Measurements from ENCODE around the gene DLGAP1. TPM values are rescaled to one million over a fixed set of nuclear protein-coding genes. Genes with fewer than 3 reads are reported as not detected.

The DLGAP1 gene
- total and polyA plus RNA-seq, 9 donors, result 2.0 to 42.7 (median 3.8) TPM

DNA sequence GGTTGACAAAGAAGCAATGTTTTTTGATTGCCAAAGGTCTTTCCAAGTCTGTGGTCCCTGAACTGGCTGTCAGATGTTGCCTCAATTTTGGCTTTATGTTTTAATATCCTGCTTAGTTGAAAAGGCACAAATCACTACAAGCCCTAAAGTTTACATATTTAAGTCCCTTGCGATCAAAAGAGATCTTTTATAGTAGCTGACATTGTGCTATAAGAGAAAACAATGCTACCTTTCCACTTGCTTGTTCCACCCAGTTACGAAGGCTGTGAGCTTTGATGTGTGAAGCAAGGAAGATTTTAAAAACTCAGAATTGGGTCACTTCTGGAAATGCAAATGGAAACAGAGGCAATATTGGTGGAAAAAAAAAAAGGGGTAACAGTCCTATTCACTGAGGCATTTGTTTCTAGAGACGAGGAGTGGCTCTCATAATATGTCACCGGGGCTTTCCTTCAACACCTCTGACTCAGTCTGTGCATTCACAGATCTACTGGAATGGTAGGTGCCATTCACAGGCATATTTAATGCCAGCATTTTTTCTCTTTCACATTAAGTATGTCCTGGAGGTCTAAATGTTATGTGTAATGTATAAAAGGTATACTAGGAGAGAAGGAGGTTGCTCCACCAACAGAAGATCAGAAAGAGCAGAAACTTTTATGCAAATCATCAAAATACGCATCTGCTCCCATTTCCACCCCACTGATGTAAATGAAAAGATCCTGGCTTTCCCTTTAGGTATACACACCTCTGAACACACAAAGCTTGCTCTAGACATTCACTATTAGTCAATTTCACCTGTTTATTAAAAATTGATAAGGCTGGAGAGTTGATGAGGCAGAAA, 913.3 kb downstream of the DLGAP1 start:
- 91 to 92% (median 92%) methylated on average over 5 of the region's 5 CpGs for WGBS, 3 donors
- intact Hi-C loops (cut with DNase I), result no loop called here

DNA sequence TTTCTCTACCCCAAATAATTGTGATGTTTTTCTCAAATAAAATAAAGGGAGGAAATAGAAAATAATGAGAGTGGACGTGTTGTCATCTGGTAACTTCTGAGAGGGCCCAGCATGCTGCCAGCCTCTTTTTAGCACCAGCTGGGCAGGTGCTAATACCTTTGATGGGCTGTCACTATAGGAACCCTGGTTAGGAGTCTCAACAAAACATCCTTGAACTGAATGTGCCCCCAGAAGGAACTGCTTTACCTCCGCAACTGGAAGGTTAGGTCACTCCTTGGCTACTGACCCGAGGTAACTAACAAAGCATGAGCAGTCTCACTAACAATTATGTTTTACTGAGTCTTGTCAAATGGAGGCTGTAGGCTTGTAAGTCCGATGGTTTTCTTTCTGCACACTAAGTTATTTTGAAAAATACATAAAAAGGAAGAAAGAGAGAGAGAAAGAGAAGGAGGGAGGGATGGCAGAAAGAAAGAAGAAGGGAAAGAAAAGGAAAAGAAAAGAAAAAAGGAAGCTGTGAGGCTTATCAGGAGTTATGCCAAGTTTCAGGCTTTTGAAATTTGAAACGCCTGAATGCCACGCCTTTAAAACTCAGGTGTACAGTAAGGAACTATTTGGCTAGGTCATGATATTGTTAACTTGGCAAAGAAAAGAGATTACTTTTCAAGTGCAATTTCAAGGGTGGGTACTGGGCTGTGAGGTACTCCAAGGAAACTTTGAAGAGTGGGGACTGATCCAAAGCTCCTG, 914.1 kb downstream of the DLGAP1 start:
- Histone ChIP-seq H3K27ac (no peak overlapping the region), H3K36me3 (no peaks in the 10 kb centered on the region), H3K27me3 (no peaks in the 10 kb centered on the region), H3K4me1 (ENCODE audit: insufficient read depth) (peaks cover 3% of the 10 kb centered on the region), H3K4me3 (no peak overlapping the region), H3K9me3 (no peaks in the 10 kb centered on the region)
- intact Hi-C loops (cut with DNase I), result no loop called here
- DNase-seq, result no peak
- WGBS, 3 donors, result 68 to 75% (median 70%) methylated on average over 6 of the region's 6 CpGs
- TF ChIP-seq EP300 (IDR thresholded peaks at IDR 0.05), result no peak
- no peak for TF ChIP-seq POLR2A (IDR thresholded peaks at IDR 0.05)
- TF ChIP-seq, protein P1, sequence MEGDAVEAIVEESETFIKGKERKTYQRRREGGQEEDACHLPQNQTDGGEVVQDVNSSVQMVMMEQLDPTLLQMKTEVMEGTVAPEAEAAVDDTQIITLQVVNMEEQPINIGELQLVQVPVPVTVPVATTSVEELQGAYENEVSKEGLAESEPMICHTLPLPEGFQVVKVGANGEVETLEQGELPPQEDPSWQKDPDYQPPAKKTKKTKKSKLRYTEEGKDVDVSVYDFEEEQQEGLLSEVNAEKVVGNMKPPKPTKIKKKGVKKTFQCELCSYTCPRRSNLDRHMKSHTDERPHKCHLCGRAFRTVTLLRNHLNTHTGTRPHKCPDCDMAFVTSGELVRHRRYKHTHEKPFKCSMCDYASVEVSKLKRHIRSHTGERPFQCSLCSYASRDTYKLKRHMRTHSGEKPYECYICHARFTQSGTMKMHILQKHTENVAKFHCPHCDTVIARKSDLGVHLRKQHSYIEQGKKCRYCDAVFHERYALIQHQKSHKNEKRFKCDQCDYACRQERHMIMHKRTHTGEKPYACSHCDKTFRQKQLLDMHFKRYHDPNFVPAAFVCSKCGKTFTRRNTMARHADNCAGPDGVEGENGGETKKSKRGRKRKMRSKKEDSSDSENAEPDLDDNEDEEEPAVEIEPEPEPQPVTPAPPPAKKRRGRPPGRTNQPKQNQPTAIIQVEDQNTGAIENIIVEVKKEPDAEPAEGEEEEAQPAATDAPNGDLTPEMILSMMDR (IDR thresholded peaks at IDR 0.05), result no peak

More for the DNA sequence above, 913.3 kb downstream of the DLGAP1 start:
- no peaks in the 10 kb centered on the region for H3K36me3 ChIP-seq
- TF ChIP-seq POLR2A (IDR thresholded peaks at IDR 0.05) (no peak), EP300 (IDR thresholded peaks at IDR 0.05) (no peak)
- TF ChIP-seq, protein P1 (IDR thresholded peaks at IDR 0.05), result no peak
- H3K4me1 ChIP-seq (ENCODE audit: insufficient read depth), result peaks cover 3% of the 10 kb centered on the region
- H3K9me3 ChIP-seq, result no peaks in the 10 kb centered on the region
- no peaks in the 10 kb centered on the region for H3K27me3 ChIP-seq
- H3K27ac ChIP-seq, result no peak overlapping the region
- no peak for DNase-seq
- H3K4me3 ChIP-seq, result no peak overlapping the region

DNA sequence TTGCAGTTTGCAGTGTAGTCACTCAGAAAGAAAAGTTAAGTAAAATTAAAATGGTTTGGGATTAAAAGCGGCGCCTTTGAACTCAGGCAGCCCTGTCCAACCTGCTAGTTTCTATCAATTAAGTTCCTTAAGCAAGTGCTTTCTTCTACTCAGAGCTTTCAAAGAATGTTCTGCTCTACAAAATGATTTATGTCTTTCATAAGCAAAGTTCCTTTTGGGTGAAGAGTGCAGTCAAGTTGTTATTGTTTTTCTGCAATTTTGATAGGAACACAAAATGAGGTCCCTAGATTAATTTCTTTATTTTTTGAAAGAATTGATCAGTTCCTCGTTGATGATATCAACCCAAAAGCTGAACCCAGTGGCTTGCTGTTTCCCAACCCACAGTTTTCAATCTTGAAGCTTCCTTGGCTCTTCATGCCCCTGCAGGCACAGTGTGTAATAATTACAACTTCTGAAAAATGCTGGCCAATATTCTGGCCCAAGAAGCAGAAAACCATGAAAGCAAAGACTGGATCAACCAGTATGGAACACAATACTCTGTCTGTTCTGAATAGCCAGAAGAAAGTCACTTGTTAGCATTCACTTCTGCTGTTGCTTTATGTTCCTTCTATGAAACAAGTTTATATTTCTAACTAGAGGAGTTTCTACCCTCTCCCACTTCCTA, 916.0 kb downstream of the DLGAP1 start:
- Histone ChIP-seq H3K4me3 (no peak overlapping the region), H3K9me3 (no peaks in the 10 kb centered on the region), H3K4me1 (ENCODE audit: insufficient read depth) (peaks cover 3% of the 10 kb centered on the region), H3K36me3 (no peaks in the 10 kb centered on the region), H3K27me3 (no peaks in the 10 kb centered on the region), H3K27ac (no peak overlapping the region)
- no peak for DNase-seq
- intact Hi-C loops (cut with DNase I), result no loop called here
- TF ChIP-seq, protein P1 (IDR thresholded peaks at IDR 0.05), result no peak
- TF ChIP-seq EP300 (IDR thresholded peaks at IDR 0.05), result no peak
- no peak for TF ChIP-seq POLR2A (IDR thresholded peaks at IDR 0.05)
- WGBS, 3 donors, result 25 to 41% (median 28%) methylated on average over 3 of the region's 3 CpGs

DNA sequence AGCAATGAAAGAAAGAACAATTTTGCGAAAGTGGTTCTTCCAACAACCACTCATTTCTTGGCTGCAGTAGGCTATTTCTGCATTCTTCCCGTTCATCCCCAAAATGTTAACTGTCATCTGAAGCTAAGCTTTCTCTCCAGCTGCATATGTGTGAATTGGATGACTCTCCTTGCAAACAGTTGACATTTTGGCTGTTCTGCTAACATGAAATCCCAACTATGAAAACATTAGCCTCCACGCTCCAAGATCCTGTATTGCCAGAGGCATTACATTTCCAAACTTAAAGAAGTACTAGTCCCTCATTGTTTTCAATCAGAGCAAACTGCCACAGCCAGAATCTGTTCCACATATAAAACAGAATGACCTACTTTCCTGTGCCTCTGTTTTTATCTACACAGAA, 916.7 kb downstream of the DLGAP1 start:
- no peaks in the 10 kb centered on the region for H3K9me3 ChIP-seq
- TF ChIP-seq POLR2A (IDR thresholded peaks at IDR 0.05) (no peak), EP300 (IDR thresholded peaks at IDR 0.05) (no peak)
- TF ChIP-seq, protein P1 (IDR thresholded peaks at IDR 0.05), result no peak
- no peak overlapping the region for H3K27ac ChIP-seq
- WGBS, 3 donors, result 3 to 13% (median 7%) methylated on average over 3 of the region's 3 CpGs
- peaks cover 3% of the 10 kb centered on the region for H3K4me1 ChIP-seq (ENCODE audit: insufficient read depth)
- H3K27me3 ChIP-seq, result no peaks in the 10 kb centered on the region
- intact Hi-C loops (cut with DNase I), result no loop called here
- no peaks in the 10 kb centered on the region for H3K36me3 ChIP-seq
- no peak for DNase-seq
- no peak overlapping the region for H3K4me3 ChIP-seq
